GDM1 (cell line): ENCODE measurements around the gene MZF1.

ENCODE experiments used
- DNase-seq: peaks from one replicate; lab custom pipeline; 2025; lab: John Stamatoyannopoulos, UW

Gene MZF1

DNA sequence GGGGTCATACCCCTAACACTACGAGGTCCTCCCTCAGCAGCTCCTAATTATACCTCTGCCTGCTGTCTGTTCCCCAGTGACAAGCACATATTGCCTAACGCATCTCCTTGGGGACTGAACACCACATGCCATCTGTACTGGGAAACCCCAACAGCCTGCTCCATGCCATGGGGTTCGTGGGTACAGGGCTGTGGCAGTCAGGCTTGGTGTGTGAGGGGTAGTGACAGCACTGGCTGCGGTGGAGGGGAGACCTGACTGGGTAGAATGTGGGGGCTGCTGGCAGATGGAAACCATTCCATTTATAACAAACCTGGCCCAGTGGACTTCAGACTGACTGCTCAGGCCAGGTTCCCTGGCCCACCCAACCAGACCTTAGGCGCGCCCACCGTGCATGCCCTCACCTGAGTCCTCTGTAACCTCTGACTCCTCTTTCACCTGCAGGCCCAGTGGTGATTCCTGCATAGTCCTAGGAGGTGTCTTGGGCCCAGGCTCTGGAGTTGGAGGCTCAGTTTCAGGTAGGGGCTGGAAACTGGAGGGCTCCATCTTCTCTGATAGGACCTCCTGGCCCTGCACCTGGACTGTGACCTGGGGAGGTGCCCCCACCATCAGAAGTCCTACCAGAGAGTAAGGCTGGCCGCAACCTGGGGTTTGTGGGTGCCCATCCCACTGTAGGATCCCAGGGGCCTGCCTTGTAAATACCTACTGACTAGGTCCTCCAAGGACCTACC is 3.0 kb downstream of the MZF1 start:
- DNase-seq: no peak

DNA sequence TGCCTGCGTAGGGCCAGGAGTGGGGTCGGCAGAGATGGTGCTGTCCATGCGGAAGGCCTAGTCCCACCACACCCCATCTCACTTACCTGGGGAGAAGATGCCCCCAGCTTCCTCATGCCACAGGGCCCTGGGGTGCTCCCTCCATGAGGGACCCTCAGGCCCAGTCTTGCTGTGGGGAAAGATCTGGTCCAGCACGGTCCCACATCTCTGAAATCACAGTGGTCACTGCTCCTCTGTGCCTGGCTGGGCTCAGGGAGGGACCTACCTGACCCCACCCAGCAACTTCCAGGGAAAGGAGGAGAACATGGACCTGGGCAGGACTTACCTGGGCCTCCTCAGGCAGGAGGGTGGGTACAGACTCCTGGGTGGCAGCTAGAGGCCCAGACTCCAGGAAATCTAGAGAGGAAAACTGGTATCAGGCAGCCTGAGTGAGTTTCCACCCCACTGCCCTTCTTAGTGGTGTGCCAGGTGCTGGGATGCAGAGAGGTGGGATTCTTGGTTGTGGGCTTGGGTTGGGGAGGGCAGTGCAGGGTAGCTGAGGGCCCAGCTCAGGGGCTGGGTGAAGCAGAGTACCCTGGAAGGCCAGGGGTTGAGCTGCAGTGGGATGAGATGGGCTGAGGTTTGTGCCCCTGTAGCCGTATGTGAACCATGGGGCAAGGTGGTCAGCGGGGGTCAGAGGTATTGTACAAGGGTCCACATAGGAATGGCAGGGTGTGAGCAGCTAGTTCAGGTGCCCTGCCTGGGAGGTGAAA is 3.8 kb downstream of the MZF1 start:
- no peak for DNase-seq

DNA sequence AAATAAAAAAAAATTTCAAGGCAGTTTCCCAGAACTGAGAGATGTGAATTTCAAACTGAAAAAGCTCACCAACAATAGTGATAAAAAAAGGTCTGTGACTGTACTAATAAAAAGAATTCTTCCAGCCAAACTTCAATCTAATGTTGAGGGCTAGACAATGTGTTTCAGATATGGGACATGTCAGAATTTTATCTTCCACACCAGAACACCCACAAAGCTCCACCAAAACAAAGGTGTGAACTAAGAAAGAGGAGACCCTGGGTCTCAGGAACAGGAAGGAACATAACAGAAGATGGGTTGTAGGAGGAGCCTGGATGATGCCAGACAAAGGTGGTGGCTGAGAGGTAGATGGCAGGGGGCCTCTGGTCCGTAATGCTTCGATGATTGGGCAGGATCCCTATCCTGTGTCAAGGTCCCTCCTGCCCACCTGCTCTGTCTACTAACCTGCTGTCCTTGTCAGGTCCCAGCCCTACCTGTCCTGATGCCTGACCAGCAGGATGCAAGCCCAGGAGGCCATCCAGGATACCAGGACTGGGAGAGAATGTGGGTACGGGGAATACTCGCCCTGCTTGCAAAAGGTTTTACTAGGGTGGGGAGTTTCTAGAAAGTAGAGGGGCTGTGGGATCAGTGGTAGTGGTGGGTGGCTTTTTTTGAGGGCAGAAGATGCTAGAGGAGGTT is 4.5 kb downstream of the MZF1 start:
- no peak for DNase-seq

GRCh38 chr19:58566989-58567388 is 6.1 kb downstream of the MZF1 start:
- DNase-seq: no peak

GRCh38 chr19:58563823-58564222 is 9.3 kb downstream of the MZF1 start:
- DNase-seq: no peak

- no peak for DNase-seq
Measured at GRCh38 chr19:58563034-58563573, 10.0 kb downstream of the MZF1 start.

- DNase-seq: no peak
Measured at GRCh38 chr19:58562122-58563033, 10.8 kb downstream of the MZF1 start.

DNA sequence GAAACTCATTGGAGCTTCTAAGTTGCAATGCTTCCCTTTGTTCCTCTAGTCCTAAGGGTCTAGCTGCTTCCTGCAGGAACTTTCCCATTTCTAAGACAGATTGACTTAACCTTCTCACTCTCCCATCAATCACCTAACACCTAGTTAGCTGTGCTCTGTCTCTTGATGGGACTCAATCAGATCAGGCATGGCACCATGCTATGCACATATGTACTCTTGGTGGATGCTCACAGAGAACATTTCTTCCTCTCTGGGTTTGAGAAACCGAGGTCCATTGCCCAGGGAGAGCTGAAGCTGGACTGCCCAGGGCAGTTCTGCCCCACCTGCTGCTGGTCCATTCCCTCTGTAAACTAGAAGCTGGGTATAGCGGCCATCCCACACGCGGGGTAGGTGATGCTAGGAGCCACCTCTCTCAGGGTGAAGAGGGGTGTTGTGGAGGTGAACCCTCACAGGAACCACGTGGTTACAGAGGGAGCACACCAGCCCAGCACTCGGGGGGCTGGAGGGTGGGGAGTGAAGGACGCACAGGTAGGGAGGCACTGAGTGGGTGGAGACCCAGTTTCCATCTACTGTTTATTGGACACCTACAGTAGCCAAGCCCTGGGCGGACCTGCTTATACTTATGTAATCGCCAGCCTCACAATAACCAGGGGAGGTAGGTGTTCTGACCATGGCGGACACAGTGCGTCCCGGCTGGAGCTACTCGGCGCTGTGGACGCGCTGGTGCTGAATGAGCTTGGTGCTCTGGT is 11.6 kb downstream of the MZF1 start:
- no peak for DNase-seq

DNA sequence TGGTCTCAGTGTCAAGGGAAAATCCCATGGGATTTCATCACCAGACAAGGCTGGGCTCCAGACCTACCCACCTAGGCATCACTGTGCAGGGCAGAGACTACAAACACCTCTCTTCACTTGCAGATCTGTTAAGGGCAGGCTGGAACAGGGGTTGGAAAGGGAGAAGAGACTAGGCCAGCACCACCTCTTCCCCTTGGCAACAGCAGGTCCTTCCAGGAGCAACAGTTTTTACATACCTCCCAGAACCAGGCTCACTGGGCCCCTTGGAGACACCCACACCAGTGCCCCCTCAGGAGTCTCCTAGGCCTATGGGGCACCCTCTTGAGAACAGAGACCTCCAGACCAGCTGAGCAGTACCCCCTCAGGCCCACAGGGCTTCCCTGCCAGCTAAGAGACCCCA is 12.2 kb downstream of the MZF1 start:
- no peak for DNase-seq

DNA sequence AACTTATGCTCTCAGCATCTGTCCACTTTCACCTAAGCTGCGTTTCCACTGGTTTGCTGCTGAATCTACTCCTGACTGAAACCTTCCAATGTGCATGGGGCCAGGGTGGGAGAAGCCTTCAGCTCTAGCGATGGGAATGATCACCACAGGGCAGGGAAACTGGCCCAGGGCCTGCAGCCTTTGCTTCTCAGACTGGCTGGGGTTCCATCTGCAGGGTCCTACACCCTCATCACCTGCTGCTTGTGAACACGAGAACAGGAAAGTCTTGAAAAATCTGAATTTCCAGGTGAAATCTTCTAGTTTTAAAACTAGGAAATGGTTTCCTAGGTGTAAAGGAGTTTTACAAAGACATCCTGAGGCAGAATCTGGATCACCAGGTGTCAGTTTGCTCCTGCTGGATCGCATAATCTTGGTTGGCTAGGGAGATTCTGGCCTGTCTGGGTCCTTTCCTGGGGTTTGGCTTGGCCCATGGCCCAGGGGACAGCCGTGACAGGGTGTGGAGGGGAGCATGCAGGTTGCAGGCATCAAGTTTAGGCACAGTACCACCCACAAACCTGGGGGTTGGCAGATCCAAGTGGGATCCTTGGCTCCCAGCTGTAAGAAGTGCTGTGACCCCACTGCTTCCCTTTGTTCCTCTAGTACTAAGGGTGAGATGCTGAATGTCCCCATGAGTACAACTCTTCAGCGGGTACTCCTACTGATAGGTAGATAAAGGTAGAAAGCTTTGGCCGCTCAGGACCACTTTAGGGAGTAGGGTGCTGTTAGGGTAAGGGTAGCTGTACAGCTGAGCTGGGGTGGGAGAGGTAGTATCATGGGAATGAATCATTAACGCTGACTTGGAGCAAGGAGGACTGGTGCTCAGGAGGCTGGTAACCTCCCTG is 12.9 kb downstream of the MZF1 start:
- no peak for DNase-seq

DNA sequence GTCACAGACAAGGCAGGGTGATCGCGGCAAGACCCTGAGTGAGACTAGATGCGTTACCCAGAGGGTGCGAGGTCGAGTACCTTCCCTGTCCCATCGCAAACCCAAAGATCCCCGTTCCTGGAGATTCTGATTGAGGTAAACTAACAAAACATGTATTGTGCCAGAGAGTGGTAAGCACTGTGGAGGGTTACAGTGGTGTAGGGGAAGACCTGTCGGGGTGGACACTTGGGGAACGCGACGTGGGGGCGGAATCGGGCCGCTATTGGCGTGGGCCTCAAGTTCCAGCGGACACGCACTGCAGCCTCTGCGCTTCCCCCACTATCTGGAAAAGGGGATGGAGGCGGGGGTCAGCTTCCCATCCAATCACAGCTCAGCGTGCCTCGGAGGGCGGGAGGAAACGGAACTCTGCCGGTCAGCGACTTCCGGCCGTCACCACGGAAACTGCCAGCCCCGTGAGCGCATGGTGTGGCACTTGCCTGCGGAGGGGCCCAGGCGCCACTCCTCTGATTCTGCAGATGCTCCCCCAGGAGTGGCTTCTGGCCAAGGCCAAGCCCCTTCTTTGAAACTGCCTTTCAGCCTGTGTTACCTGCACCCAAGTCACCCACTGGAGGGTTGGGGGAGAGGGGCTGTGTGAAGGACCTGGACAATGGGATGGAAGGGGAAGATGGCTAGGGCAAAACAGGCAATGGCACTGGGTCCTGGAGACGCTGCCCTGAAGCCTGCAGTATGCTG is 13.7 kb downstream of the MZF1 start:
- no peak for DNase-seq

DNA sequence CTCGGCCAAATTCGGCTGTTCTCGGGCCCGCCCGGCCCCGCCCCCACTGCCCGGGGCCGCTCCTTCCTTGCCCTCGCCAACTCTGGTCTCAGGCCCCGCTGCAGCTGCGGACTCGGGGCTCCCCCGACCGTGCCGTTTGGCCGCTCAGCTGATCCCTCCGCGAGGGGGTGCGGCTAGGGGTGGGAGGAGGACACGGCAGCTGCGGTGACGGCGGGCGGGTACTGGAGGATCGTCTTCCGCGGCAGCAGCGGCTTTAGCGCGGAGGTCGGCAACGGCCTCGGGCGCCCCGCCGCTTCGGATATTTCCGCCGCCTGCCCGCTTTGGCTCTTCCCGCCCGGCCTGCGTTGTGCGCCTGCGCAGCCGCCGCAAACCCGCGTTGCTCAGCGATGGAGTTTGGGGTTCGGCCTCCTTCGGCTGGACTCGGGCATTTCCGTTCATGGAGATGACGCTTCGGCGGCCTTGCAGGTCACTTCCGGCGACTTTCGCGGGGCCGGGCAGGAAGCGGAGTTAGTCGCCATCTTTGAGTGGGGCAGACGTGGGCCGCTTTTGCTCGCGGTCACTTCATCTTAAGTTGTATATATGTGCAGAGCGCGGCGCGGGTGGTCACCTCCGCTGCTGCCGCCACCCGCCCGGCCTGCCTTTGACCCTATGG is 14.4 kb downstream of the MZF1 start:
- DNase-seq: no peak

DNA sequence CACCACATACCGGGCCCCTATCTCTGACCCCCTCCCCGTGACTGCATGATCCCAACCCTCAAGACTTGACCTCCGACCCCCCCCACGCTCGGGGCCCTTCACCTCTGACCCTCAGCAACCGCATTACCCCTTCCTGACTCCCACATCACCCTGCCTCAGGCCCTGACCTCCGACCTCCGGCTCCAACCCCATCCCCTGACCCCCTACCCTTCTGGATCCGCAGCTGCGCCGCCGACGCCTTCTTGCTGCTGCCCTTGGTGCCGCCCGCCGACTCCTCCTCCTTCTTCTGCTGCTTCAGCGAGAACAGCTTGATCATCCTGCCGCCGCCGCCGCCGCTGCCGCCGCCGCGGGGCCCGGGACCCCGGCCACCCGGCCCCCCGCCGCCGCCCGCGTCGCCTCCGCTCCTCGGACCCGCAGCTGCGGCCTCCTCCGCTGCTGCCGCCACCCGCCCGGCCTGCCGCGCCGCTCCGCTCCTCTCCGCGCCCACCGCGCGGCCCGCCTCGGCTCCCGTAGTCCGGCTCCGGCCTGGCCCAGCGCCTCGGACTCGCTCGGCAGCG is 15.0 kb downstream of the MZF1 start, which contains the start of gene UBE2M:
UBE2M (minus strand) TSS at position 546 of the 557 bp plus-strand sequence; CDS start at position 316, 230 bp downstream.
- DNase-seq: no peak

- DNase-seq: no peak
Measured at GRCh38 chr19:58557221-58558065, 15.7 kb downstream of the MZF1 start.

DNA sequence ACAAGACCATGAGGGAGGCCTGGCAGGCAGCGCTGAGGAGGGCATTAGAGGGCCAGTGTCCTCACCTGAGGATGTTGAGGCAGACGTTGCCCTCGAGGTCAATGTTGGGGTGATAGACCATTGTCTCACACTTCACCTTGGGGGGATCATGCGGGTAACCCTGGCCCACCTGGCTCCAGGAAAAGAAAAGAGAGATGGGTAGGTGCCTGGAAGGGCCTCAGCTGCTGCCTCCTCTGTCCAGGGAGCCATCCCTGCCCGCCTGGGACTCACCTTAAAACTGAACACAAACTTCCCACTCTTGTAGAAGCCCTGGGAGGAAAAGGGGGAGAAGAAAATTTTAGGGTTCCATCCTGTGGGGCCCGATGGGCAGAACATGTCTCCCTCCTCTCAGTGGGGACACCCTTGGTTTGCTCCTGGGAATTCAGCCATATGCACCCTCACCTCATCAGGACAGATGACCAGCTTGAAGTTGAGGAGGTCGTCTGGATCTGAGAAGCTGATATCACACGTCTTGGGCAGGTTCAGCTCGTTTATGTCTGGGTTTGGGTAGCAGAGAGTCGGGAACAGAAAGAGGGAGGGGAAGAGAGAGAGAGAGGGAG is 16.4 kb downstream of the MZF1 start:
- DNase-seq: no peak

DNA sequence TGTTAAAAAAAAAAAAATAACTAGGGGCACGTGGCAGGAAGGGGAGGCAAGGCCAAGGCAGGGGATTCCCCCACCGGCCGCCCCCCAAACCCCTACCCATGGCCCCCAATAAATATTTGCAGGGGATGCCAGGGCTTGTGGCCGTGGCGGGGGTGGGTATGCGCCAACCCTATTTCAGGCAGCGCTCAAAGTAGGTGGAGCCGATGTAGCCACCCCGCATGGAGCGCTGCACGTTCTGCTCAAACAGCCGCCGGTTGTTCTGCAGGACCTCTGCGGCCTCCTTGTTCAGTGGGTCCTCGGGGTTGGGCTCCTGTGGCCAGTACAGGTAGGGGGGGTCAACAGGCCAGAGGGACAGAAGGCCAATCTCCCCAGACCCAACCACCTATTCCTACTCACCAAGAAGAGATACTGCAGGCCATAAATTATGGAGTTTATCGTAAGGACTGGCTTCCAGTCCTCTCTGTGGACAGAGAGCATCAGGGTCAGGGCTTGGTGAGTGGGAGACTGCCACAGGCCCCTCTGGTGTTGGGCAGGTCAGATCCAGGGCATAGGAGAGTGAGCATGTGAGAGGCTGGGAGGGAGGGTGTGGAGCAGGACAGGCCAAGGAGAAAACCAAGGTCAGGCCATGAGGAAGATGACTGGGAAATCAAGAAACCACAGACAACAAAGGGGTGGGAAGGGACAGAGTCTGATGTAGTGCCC is 17.1 kb downstream of the MZF1 start:
- DNase-seq: no peak
